OCI-LY7 (cell line): ENCODE measurements around the gene SDF4. TPM values are rescaled to one million over a fixed set of nuclear protein-coding genes. Genes with fewer than 3 reads are reported as not detected.
A peak's percentile ranks its signal among the peaks of the same experiment; 100 is the strongest.

ENCODE experiments used
- BruUV-seq: library from RNA; stranded (reverse); fragments of 400-500 nt; replicated peaks from 2 replicates; lab custom pipeline; 2021; lab: Mats Ljungman, UMichigan
- CTCF ChIA-PET: fragments of 300-600 bp; sonication (Branson Sonifier 250); formaldehyde crosslinking; loops from one replicate; lab custom pipeline; 2022; ENCODE audit warnings: antibody characterized with exemption; ENCODE audit not compliant: unreplicated experiment; lab: Charles Lee
- POLR2A ChIA-PET: fragments of 300-600 bp; sonication (Branson Sonifier 250); formaldehyde crosslinking; loops from one replicate; lab custom pipeline; 2022; ENCODE audit warnings: antibody characterized with exemption; lab: Charles Lee
- DNase-seq: peaks from one replicate; pipeline ENCODE4 v3.0.0-alpha.2; 2015; ENCODE audit warnings: low spot score
- H2AFZ ChIP-seq: fragments of 200-600 bp; sonication (generic), shearing (Covaris generic); 2 replicates; pipeline ENCODE4 v1.6.1; 2014; ENCODE audit warnings: mild to moderate bottlenecking, antibody characterized with exemption, low read length, moderate library complexity
- H3K27ac ChIP-seq: fragments of 200-600 bp; sonication (generic); 2 replicates; pipeline ENCODE4 v1.5.1; 2014; ENCODE audit warnings: mixed run types, low read depth, mild to moderate bottlenecking, moderate library complexity, low read length, inconsistent platforms; ENCODE audit not compliant: poor library complexity, severe bottlenecking
- H3K36me3 ChIP-seq: fragments of 200-600 bp; sonication (generic); 2 replicates; pipeline ENCODE4 v1.6.1; 2014; ENCODE audit warnings: mild to moderate bottlenecking, antibody characterized with exemption, low read length, moderate library complexity, mixed read lengths; ENCODE audit not compliant: insufficient read depth
- H3K4me1 ChIP-seq: fragments of 200-600 bp; sonication (generic); 2 replicates; pipeline ENCODE4 v1.5.1; 2014; ENCODE audit warnings: mild to moderate bottlenecking, low read length; ENCODE audit not compliant: insufficient read depth, poor library complexity, severe bottlenecking
- H3K4me2 ChIP-seq: fragments of 200-600 bp; sonication (generic); 2 replicates; pipeline ENCODE4 v1.6.1; 2014; ENCODE audit warnings: mild to moderate bottlenecking, low read length
- H3K4me3 ChIP-seq: fragments of 200-600 bp; sonication (generic); 2 replicates; pipeline ENCODE4 v1.5.1; 2014; ENCODE audit warnings: mild to moderate bottlenecking, low read depth, low read length; ENCODE audit not compliant: poor library complexity, severe bottlenecking
- H3K79me2 ChIP-seq: fragments of 200-600 bp; sonication (generic); 2 replicates; pipeline ENCODE4 v1.6.1; 2016; ENCODE audit warnings: low read depth, mild to moderate bottlenecking, low read length, moderate library complexity, mixed read lengths; ENCODE audit not compliant: insufficient read depth
- H3K9me2 ChIP-seq: fragments of 200-600 bp; sonication (generic); 2 replicates; pipeline ENCODE4 v1.6.1; 2016; ENCODE audit warnings: mild to moderate bottlenecking, low read length, mixed read lengths; ENCODE audit not compliant: insufficient read depth
- H3K9me3 ChIP-seq: fragments of 200-600 bp; sonication (generic); 2 replicates; pipeline ENCODE4 v1.6.1; 2014; ENCODE audit warnings: mild to moderate bottlenecking, mixed run types, low read length, mixed read lengths
- H4K20me1 ChIP-seq: fragments of 200-600 bp; sonication (generic); 2 replicates; pipeline ENCODE4 v1.6.1; 2014; ENCODE audit warnings: mild to moderate bottlenecking, antibody characterized with exemption, low read length, moderate library complexity, mixed read lengths; ENCODE audit not compliant: insufficient read depth
- EZH2phosphoT487 ChIP-seq: fragments of 200-600 bp; sonication (generic); IDR thresholded peaks from 2 replicates; pipeline ENCODE4 v1.6.1; 2018; ENCODE audit warnings: low read depth, borderline replicate concordance, mild to moderate bottlenecking, mixed run types, antibody characterized with exemption, low read length, moderate library complexity, mixed read lengths
- intact Hi-C: fragments of 100-400 bp; cut with micrococcal nuclease; formaldehyde crosslinking; loops from one replicate; pipeline ENCODE4 v1.10.0; 2022; ENCODE audit not compliant: unreplicated experiment
- total RNA-seq, 2 experiments: library from RNA; depleted of rRNA in 1 of 2; stranded (reverse); fragments of >200 nt in 1 of 2; shearing (Covaris generic) in 1 of 2; gene quantifications; 2 replicates each; pipeline ENCODE4 v1.2.3, GENCODE V29; 2014 to 2022
- TF ChIP-seq, protein P1 (sequence below): fragments of 200-600 bp; sonication (generic); conservative IDR thresholded peaks from 2 replicates; pipeline ENCODE4 v1.5.1; 2014; ENCODE audit warnings: mild to moderate bottlenecking, antibody characterized with exemption, low read length, moderate library complexity, mixed read lengths

The SDF4 gene
- total RNA-seq, 2 experiments from 2014 or later, result 47.7 to 85.7 TPM

DNA sequence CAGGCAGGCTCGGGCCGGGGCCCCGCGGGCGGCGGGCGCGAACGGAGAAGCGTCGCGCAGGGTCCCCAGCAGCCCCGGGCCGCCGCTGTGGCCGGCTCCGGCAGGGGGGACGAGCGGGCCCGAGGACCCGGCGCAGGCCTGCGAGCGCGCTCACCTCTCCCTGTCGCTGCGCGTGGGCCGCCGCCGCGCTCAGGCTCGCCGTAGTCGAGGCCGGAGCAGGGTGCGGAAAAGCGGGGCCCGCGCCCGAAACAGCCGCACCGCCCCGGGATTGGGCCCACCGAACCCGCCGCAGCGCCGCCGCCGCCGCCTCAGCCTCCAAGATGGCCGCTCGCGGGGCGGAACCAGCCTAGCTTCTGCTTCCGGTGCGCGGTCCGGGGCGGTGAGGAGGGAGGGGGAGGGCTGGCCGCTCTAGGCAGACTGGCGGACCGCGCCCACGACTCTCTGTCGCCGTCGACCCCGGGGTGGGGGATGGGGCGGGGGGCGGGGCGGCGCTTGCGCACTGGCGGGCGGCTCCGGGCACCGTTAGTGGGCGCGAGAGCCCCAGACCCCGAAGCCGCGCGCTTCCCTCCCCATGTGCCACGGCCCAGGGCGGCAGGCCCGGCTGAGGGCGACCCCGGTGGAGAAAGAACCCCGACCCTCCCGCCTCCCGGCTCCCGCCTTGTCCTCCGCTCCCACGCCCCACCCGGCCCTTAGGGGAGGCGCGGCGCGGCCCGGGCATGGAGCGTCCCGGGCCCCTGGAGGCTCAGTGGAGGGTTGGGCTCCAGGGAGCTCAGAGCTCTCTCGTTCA lies 41.9 kb upstream of the SDF4 start, which contains the start of gene UBE2J2:
Gene UBE2J2 (minus strand): TSS at position 343 of the 787 bp plus-strand sequence. CDS start 5,862 bp downstream, outside the sequence.
- Histone ChIP-seq H4K20me1 (0 out of 2 replicates have a peak, but pooled peaks cover 12% of the 10 kb centered on the region), H3K27ac (peak within 1 kb of the TSS; percentile 12), H3K4me3 (peak within 1 kb of the TSS; percentile 94), H3K4me1 (peaks cover 26% of the 10 kb centered on the region), H3K4me2 (peak within 1 kb of the TSS; percentile 84), H3K79me2 (peaks cover 39% of the 10 kb centered on the region), H2AFZ (peak within 1 kb of the TSS; percentile 77; the same call in 1 of the 2 replicates), H3K9me2 (no peaks in the 10 kb centered on the region), H3K36me3 (peaks cover 29% of the 10 kb centered on the region), H3K9me3 (no peaks in the 10 kb centered on the region)
- ChIA-PET CTCF (interaction anchor here (0.5 to 0.9 kb wide), 3 partner anchors 17 to 197 kb away, joined by 3 to 11 read pairs (median 8); no protein-coding TSS in a partner anchor), POLR2A (interaction anchor here (0.6 to 1.4 kb wide), 4 partner anchors 13 to 376 kb away, joined by 3 to 6 read pairs (median 4); no protein-coding TSS in a partner anchor)
- intact Hi-C loops, result loop anchor here (1.0 kb wide), 1 partner anchor 157 kb away; the partner anchor contains the start of gene C1orf159
- peak; percentile 94 for DNase-seq
- TF ChIP-seq, protein P1, sequence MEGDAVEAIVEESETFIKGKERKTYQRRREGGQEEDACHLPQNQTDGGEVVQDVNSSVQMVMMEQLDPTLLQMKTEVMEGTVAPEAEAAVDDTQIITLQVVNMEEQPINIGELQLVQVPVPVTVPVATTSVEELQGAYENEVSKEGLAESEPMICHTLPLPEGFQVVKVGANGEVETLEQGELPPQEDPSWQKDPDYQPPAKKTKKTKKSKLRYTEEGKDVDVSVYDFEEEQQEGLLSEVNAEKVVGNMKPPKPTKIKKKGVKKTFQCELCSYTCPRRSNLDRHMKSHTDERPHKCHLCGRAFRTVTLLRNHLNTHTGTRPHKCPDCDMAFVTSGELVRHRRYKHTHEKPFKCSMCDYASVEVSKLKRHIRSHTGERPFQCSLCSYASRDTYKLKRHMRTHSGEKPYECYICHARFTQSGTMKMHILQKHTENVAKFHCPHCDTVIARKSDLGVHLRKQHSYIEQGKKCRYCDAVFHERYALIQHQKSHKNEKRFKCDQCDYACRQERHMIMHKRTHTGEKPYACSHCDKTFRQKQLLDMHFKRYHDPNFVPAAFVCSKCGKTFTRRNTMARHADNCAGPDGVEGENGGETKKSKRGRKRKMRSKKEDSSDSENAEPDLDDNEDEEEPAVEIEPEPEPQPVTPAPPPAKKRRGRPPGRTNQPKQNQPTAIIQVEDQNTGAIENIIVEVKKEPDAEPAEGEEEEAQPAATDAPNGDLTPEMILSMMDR, result no peak
- TF ChIP-seq EZH2phosphoT487, result no peak
- BruUV-seq, result no TSS peak

DNA sequence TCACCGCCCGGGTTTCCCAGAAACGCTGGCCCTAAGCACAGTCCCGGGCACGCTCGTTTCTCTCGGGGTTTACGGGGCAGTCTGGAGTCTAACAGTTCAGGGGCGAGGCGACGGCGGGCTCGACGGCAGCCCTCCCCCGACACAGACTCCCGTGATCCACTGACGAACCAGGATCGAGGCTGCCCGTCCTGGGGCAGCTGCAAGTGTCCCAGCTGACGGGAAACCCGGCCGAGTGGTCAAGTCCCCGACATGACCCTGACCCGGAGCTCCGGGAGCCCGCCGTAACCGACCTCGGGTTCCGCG lies 41.4 kb upstream of the SDF4 start:
- Histone ChIP-seq H3K4me1 (peaks cover 26% of the 10 kb centered on the region), H3K27ac (peak overlapping the region; percentile 12), H3K79me2 (peaks cover 39% of the 10 kb centered on the region), H3K4me3 (peak overlapping the region; percentile 94), H3K4me2 (peak overlapping the region; percentile 84), H4K20me1 (0 out of 2 replicates have a peak, but pooled peaks cover 12% of the 10 kb centered on the region), H2AFZ (no peak overlapping the region), H3K36me3 (peaks cover 35% of the 10 kb centered on the region), H3K9me3 (no peaks in the 10 kb centered on the region), H3K9me2 (no peaks in the 10 kb centered on the region)
- POLR2A ChIA-PET, result interaction anchor here (0.6 to 1.4 kb wide), 4 partner anchors 12 to 376 kb away, joined by 3 to 6 read pairs (median 4); no protein-coding TSS in a partner anchor
- intact Hi-C loops, result loop anchor here (1.0 kb wide), 1 partner anchor 157 kb away; the partner anchor contains the start of gene C1orf159
- no peak for DNase-seq
- TF ChIP-seq, protein P1, result no peak
- TF ChIP-seq EZH2phosphoT487, result no peak
- BruUV-seq, result no TSS peak
- CTCF ChIA-PET, result interaction anchor here (0.5 to 0.9 kb wide), 3 partner anchors 16 to 198 kb away, joined by 3 to 11 read pairs (median 8); no protein-coding TSS in a partner anchor
